ENCODE measurements around the gene PLOD3.
"Not testable (repeated sequence)": the region's sequence is repeated elsewhere in the genome, so short reads cannot be mapped to it uniquely, and the experiment has no call there.

GRCh38 chr7:101264102-101264706 is 46.8 kb upstream of the PLOD3 start:
- TF ChIP-seq EZH2 (IDR thresholded peaks at IDR 0.05; ENCODE audit: insufficient read depth, low read length); CTCF (IDR thresholded peaks at IDR 0.05; ENCODE audit: insufficient read depth, low read depth, low read length): not testable (repeated sequence)
